Measurements from ENCODE around the gene CIDEA.

CIDEA gene

GRCh38 chr18:12302391-12303147 lies 48.4 kb downstream of the CIDEA start:
- no peak for DNase-seq

DNA sequence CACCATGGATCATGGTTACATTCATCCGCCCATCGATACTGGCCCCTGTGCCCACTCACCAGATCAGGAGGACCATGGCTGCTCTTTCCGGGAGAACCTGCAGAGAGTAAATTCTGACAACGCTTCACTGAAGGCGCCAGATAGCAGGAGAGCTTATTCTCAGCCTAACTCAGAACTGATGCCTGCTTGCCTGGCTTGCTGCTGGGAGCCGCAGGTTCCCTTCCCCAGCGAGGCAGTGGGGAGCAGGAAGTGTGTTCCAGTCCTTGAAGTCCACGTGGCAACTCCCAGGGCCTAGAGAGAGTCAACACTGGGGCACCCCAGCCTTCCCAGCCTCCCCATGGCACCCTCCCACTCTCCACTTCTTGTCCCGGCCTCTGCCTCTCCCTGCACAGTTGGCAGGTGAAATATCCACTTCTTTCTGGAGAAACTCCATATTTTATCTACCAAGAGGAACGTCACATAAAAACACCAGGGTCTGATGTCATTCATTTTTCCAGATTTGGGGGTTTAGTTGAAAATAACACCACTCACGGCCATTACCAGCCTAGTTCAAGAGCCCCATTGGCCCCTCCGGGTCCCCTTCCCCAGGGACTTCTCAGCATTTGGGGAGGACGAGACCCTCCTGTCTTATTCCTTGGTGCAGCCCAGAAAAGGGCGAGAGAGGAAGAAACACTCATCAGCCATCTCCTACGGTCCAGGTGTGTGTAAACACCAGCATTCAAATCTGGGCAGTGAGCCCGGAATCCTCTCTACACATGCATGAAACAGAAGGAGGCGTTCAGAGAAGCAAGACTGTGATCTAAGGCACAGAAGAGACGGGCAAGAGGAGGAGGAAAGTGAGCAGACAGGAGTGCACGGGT lies 50.4 kb downstream of the CIDEA start:
- no peak for DNase-seq

- DNase-seq = no peak
Observed at GRCh38 chr18:12305211-12305610, 51.0 kb downstream of the CIDEA start.

GRCh38 chr18:12305930-12306629 lies 51.9 kb downstream of the CIDEA start:
- DNase-seq = no peak

DNA sequence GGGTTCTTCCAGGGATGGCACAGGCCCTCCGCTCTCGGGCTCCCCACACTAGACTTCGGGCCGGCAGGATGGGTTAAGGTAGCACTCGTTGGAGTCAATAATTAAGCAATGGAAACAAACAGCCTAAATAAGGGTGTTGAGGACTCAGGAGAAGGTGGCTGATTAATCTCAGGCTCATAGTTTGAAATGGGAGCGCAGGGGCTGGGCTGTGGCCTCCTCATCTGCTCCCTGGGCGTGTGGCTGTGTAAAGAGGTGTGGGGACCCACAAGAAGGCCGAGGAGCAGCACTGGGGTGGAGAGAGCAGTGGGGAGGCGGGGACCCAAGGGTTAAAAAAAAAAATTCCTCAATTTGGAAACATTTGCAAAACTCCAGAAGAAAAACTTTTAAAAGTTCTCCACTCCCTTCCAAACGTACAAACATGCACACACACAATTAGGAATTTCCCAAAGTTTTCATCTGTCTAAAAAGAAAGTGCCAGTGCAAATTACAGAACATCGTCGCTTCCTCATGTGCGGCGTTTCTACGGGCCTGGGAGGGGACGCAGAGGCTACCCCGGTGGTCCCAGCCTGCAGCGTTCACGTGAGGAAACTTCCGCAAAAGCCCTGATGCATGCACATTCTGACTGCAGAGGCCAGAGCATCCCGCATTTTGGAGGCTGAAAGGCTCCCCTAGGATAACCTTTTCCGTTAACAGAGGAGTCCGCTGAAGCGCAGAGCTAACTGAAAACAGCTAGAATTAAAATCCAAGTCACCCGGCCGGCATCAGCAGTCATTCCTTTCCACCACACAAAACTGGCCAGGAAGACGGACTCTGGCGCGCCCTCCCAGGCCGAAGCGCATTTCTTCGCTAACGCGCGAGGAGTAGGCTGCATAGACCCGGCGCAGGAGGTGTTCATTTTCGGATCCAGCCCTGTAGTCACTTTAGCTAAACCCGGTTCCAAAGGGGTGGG lies 52.9 kb downstream of the CIDEA start:
- DNase-seq = peak; percentile 32

DNA sequence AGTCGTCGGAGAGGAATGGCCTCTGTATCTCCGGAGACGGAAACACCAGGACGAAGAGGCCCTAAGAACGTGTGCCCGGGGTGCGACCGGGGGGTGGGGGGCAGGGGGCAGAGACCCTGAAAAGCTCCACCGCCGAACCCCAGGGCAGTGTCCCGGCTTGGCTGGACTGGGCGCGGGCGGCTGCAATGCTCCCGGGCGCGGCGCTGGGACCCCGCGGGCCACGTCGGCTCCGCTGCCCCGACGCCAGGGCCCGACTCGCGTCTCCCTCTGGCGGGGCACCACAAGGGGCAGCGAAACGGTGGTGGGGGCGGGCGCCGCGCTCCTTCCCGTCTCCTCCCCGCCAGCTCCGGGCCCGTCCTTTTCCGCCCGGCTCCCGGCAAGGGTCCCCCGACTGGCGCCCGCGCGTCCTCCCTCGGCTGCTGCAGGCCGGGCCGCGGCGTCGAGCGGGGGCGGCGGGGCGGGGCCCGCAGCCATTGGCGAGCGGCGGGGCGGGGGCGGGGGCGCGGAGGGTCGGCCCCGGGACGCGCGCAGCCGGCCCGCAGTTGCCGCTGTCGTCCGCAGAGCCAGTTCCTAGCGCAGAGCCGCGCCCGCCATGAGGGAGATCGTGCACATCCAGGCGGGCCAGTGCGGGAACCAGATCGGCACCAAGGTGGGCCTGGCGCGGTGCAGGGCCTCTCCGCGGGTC lies 53.7 kb downstream of the CIDEA start, which contains the start of gene TUBB6:
Gene TUBB6 (plus strand): TSS at position 541 of the 685 bp plus-strand sequence. CDS start 52 bp downstream, at position 593.
- DNase-seq = peak; percentile 47 to 67

DNA sequence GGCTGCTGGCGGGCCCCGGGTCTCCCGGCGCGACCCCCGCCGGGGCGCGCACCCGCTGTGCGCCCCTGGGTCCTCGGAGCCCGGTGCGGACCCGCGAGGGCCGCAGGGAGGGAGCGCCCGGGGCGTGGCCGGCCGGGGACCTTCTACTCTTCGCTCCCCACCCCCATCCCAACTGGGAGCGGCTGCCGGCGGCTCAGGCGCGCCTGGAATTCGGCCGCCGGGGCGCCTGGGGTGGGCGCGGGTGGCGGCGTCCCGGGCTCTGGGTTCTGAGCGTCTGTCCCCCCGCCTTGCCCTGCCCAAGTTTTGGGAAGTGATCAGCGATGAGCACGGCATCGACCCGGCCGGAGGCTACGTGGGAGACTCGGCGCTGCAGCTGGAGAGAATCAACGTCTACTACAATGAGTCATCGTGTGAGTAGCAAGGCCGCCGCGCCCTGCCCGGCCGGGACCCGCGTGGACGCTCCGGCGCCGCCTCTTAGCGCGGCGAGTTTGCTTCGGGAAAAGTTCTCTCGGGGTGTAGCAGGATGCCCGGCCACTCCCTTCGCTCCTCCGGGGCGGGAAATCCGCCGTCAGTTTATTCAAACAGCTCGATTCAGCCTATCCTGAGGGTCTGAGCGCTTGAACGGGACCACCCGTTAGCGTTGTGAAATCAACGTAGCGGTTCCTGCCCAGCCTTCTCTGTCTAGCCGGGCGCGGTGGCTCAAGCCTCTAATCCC lies 54.4 kb downstream of the CIDEA start:
- peak; percentile 56 to 63 for DNase-seq

DNA sequence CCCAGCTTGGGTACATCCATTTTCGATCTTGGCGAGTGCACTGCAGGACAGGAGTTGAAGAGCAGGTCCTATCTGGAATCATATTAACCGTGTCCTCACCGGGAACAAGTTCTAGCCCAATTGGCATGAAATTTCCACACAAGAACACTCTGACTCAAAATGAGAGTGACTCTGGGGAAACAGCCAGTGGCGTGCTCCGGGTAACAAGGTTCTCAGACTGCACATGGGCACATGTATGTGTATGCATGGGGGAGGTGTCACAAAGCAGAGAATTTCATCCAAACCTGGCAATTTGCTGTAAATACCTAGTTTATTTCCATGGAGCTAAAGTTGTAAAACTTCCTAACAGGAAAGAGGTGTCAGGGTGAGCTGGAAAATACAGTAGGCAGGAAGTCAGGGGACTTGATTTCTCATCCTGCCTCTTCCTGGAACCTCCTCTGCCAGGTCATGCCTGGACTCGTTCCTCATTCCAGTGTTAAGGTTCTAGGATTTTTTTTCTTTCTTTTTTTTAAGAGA lies 55.6 kb downstream of the CIDEA start:
- no peak for DNase-seq

- DNase-seq = no peak
Observed at GRCh38 chr18:12310762-12311161, 56.6 kb downstream of the CIDEA start.

DNA sequence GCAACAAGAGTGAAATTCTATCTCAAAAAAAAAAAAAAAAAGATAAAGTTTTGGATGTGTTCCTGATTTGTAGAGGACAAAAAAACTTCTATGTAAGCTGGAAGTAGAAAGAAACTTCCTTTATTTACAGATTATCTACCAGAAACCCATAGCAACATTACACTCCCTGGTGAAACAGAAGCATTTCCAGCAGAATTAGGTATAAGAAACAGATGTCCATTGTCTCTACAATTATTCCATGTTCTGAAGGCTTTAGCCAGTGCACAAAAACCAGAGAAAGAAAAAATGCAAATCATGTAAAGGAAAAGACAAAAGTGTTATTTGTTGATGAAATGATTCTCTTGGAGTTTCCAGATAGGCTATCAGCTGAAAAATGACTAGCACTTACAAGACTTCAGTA lies 58.8 kb downstream of the CIDEA start:
- DNase-seq = no peak

GRCh38 chr18:12313530-12314245 lies 59.5 kb downstream of the CIDEA start:
- no peak for DNase-seq

DNA sequence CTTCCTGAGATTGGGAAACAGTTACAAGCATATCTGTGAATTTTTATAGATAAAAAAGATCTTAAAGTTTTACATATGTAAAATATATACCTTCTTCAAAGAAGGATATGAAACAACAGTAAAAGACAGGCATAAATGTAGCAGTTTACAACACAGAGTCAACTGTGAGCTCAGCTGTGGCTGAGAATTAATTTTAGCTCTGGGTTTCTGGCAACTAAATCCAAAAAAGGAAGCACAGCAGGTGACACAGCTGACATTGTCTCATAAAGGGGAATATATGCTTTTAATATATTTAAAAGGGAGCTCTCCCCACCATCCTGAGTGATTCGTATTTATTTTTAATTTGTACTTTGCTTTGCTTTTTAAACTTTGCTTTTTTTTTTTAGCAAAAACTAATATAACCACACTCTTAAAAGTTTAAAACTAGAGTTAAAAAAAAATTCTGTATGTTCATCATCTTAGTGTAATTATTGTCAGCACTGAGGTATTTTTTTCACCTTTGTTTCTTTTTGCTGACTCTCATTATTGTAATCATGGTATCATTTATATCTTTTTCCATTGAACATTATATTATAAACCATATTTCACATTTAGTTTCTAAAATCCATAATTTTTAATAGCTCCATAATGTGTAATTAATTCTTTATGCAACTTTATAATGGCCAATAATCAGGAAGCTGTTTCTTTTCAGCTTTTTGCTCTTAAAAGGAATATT lies 60.6 kb downstream of the CIDEA start:
- DNase-seq = no peak

DNA sequence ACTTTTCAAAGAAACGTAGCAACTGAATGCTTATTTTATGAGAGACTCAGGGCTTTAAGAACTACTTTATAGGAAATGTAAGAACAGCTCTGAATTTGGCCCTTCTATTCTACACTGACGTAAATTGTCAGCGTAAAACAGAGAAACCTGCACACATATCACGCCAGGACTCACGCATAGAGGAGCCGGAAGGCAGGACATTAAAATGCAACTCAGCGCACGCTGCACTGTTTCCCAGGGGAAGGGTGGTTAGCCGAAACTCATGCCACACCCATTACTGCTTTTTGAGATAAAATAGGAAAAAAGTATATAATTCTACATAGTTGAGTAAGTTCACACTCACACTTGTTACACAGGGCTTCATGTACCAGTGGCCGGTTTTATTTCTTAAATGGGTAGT lies 61.3 kb downstream of the CIDEA start:
- no peak for DNase-seq

DNA sequence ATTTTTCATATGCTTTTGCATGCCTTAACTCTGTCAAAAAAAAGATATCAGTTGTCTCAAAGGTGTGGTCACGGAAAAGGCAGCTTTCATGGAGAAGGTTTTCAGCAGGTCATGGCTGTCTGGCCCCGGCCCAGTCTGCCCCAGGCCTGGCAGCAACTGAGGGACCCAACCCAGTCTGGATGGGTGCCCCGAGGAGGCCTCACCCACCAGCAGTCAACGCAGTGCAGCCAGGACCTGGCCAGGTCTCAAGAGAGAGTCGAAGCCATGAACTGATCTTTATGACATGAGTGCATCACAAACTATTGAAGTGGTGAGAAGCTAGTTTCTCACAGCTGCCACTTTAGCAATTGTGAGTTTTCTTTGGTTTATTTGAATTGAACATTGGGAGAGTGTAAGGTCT lies 61.8 kb downstream of the CIDEA start:
- DNase-seq = no peak

DNA sequence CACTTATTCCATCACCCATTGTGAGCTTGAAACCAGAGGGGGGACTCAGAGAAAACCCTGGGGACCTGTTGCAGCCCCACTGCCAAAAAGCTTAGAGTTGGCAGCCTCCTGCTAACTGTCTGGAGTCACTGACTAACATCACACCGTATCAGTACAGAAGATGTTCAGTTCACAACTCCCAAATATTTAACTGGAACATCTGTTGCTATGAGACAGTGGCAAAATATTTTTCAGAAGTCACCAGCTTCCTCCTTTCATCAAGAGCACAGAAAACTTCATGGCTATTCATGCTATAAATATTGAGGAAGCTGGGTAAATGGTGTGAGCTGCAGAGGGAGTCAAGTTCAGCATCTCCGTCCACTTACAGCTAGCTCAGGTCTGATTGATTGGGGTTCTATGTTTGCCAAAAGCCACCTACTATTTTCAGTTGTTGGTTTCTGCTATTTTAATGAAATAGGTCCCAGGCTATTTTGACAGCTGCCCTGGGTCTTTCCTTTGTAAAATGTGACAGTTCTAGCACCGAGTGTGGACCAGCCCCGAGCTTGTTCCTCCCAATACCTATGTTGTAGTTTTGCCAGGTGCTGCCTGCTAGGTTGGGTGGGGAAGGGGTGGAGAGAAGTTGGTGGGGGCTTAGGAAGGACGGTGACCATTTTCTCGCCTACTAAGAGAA lies 63.6 kb downstream of the CIDEA start:
- no peak for DNase-seq

GRCh38 chr18:12318334-12318697 lies 64.2 kb downstream of the CIDEA start:
- no peak for DNase-seq

DNA sequence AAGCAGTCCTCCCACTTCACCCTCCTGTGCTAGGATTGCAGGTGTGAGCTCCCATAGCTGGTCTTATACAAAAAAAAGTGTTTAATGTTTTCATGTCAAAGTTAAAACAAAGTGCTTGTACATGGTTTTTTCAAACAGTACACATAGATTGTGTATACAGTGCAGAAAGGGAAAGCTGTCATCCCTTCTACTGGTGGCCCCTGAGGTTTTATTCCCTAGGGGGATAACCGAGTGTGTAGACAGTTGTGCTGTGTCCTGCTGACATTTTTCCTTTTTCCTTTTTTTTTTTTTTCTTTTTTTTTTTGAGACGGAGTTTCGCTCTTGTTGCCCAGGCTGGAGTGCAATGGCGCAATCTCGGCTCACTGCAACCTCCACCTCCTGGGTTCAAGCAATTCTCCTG lies 64.7 kb downstream of the CIDEA start:
- DNase-seq = no peak

- no peak for DNase-seq
Observed at GRCh38 chr18:12321333-12321732, 67.2 kb downstream of the CIDEA start.
